ENCODE results near the gene ADGRV1. TPM values are rescaled to one million over a fixed set of nuclear protein-coding genes. Genes with fewer than 3 reads are reported as not detected.

The ADGRV1 gene
- polyA plus RNA-seq, 3 donors: 0.18 to 0.33 TPM; not detected in 1

DNA sequence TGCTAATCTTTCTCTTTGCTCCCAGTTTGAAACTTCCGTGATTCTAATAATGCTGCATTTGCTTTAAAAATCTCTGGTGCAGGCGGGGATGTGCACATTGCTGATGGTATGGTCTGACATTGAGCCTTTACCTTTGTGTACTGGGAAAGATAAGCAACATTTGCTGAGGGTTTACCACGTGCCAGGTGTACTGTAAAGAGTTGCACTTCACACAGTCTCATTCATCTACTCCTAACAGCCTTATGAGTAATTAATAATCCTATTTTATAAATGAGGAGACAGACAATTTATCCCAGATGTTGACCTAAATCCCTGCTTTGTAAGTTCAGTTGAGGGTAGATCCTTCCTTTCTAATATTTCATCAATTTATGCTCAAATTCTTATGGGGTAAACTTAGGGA lies 726 bp upstream of the ADGRV1 start:
- Histone ChIP-seq H3K4me2 (replicated peaks; ENCODE audit: extremely low read depth, low read length, poor library complexity, severe bottlenecking) (peak overlapping the region; percentile 71), H3K79me2 (ENCODE audit: insufficient read depth, low read length) (no peaks in the 10 kb centered on the region), H2AFZ (ENCODE audit: insufficient read depth, low read depth, low read length, poor library complexity, severe bottlenecking) (peak overlapping the region; percentile 63), H4K20me1 (ENCODE audit: insufficient read depth, low read length) (no peaks in the 10 kb centered on the region), H3K36me3 (replicated peaks in 1 of 2; ENCODE audit: control insufficient read depth in 1 of 2, insufficient read depth in 2 of 2, low read length in 2 of 2) (no peaks in the 10 kb centered on the region), H3K27me3 (ENCODE audit: control insufficient read depth in 2 of 2, insufficient read depth in 2 of 2, low read length in 2 of 2) (peaks cover 83 to 90% of the 10 kb centered on the region in 2 donors), H3K9ac (ENCODE audit: insufficient read depth, low read length, poor library complexity, severe bottlenecking) (no peak overlapping the region), H3K9me3 (replicated peaks in 1 of 2; ENCODE audit: control insufficient read depth in 1 of 2, insufficient read depth in 1 of 2, low read length in 2 of 2) (peaks cover 0 to 17% of the 10 kb centered on the region in 2 donors), H3K4me3 (replicated peaks in 1 of 3; ENCODE audit: low read depth in 2 of 3, low read length in 3 of 3) (peak overlapping the region in 1 of 3 experiments; percentile 54), H3K27ac (ENCODE audit: low read depth in 1 of 2, low read length in 2 of 2) (no peak overlapping the region), H3K4me1 (ENCODE audit: control insufficient read depth in 1 of 2, insufficient read depth in 2 of 2, low read length in 2 of 2) (peaks cover 10 to 11% of the 10 kb centered on the region in 2 donors)
- no peak for DNase-seq
- TF ChIP-seq, protein P1, sequence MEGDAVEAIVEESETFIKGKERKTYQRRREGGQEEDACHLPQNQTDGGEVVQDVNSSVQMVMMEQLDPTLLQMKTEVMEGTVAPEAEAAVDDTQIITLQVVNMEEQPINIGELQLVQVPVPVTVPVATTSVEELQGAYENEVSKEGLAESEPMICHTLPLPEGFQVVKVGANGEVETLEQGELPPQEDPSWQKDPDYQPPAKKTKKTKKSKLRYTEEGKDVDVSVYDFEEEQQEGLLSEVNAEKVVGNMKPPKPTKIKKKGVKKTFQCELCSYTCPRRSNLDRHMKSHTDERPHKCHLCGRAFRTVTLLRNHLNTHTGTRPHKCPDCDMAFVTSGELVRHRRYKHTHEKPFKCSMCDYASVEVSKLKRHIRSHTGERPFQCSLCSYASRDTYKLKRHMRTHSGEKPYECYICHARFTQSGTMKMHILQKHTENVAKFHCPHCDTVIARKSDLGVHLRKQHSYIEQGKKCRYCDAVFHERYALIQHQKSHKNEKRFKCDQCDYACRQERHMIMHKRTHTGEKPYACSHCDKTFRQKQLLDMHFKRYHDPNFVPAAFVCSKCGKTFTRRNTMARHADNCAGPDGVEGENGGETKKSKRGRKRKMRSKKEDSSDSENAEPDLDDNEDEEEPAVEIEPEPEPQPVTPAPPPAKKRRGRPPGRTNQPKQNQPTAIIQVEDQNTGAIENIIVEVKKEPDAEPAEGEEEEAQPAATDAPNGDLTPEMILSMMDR (IDR thresholded peaks at IDR 0.05): no peak
- H3K4me1 Mint-ChIP-seq: peaks cover 11% of the 10 kb centered on the region
- H3K27ac Mint-ChIP-seq: no peak overlapping the region
- H3K9me3 Mint-ChIP-seq: peaks cover 0 to 6% (median 3%) of the 10 kb centered on the region in 7 donors
- 62% methylated on average over 2 of the region's 3 CpGs for WGBS (ENCODE audit: insufficient coverage)
- intact Hi-C loops (cut with micrococcal nuclease): no loop called here
- H3K36me3 Mint-ChIP-seq: peaks cover 0 to 3% of the 10 kb centered on the region in 2 donors
- H3K27me3 Mint-ChIP-seq (ENCODE audit: low read depth in 3 of 3): peaks cover 56 to 75% (median 64%) of the 10 kb centered on the region in 3 donors
- peak overlapping the region in 1 of 2 donors; percentile 89 for H3K4me3 Mint-ChIP-seq

GRCh38 chr5:90560771-90561170 lies 2.2 kb downstream of the ADGRV1 start:
- WGBS (ENCODE audit: insufficient coverage): no CpG with 5 or more reads among the region's 2 CpGs
- Histone ChIP-seq H4K20me1 (ENCODE audit: insufficient read depth, low read length) (no peaks in the 10 kb centered on the region), H3K9ac (ENCODE audit: insufficient read depth, low read length, poor library complexity, severe bottlenecking) (no peak overlapping the region), H3K27ac (ENCODE audit: low read depth in 1 of 2, low read length in 2 of 2) (no peak overlapping the region), H3K36me3 (replicated peaks in 1 of 2; ENCODE audit: control insufficient read depth in 1 of 2, insufficient read depth in 2 of 2, low read length in 2 of 2) (no peaks in the 10 kb centered on the region), H3K4me3 (replicated peaks in 1 of 3; ENCODE audit: low read depth in 2 of 3, low read length in 3 of 3) (no peak overlapping the region), H3K4me1 (ENCODE audit: control insufficient read depth in 1 of 2, insufficient read depth in 2 of 2, low read length in 2 of 2) (peaks cover 10 to 11% of the 10 kb centered on the region in 2 donors), H2AFZ (ENCODE audit: insufficient read depth, low read depth, low read length, poor library complexity, severe bottlenecking) (no peak overlapping the region), H3K79me2 (ENCODE audit: insufficient read depth, low read length) (no peaks in the 10 kb centered on the region), H3K9me3 (replicated peaks in 1 of 2; ENCODE audit: control insufficient read depth in 1 of 2, insufficient read depth in 1 of 2, low read length in 2 of 2) (peaks cover 0 to 17% of the 10 kb centered on the region in 2 donors), H3K27me3 (ENCODE audit: control insufficient read depth in 2 of 2, insufficient read depth in 2 of 2, low read length in 2 of 2) (peaks cover 58 to 64% of the 10 kb centered on the region in 2 donors), H3K4me2 (replicated peaks; ENCODE audit: extremely low read depth, low read length, poor library complexity, severe bottlenecking) (no peak overlapping the region)
- Mint-ChIP-seq H3K4me3 (no peak overlapping the region), H3K36me3 (peaks cover 0 to 3% of the 10 kb centered on the region in 2 donors), H3K27me3 (ENCODE audit: low read depth in 3 of 3) (peaks cover 45 to 58% (median 46%) of the 10 kb centered on the region in 3 donors), H3K9me3 (peaks cover 0 to 9% (median 6%) of the 10 kb centered on the region in 7 donors), H3K4me1 (peaks cover 11% of the 10 kb centered on the region), H3K27ac (no peak overlapping the region)
- intact Hi-C loops (cut with micrococcal nuclease): no loop called here
- DNase-seq: no peak
- TF ChIP-seq, protein P1 (IDR thresholded peaks at IDR 0.05): no peak

Measured in CD14-positive monocyte (primary cell).